MM.1S (cell line): ENCODE measurements around the gene KPNA5.

ENCODE experiments used
- DNase-seq: peaks from one replicate; pipeline ENCODE4 v3.0.0-alpha.2; 2015
- H2AFZ ChIP-seq: fragments of 300-600 bp; sonication (generic); 2 replicates; pipeline ENCODE4 v1.6.0; 2016; ENCODE audit warnings: antibody characterized with exemption, low read length
- H3F3A ChIP-seq: fragments of 300-600 bp; sonication (generic); 2 replicates; pipeline ENCODE4 v1.6.1; 2016; ENCODE audit warnings: mild to moderate bottlenecking, antibody characterized with exemption, low read length, moderate library complexity, mixed read lengths; ENCODE audit not compliant: insufficient read depth
- H3K27ac ChIP-seq: fragments of 300-600 bp; sonication (generic); 2 replicates; pipeline ENCODE4 v1.5.1; 2016; ENCODE audit warnings: mild to moderate bottlenecking, low read length
- H3K27me3 ChIP-seq: fragments of 300-600 bp; sonication (generic); replicated peaks from 2 replicates; pipeline ENCODE4 v1.6.0; 2016; ENCODE audit warnings: low read length; ENCODE audit not compliant: insufficient read depth
- H3K36me3 ChIP-seq: fragments of 300-600 bp; sonication (generic); replicated peaks from 2 replicates; pipeline ENCODE4 v1.6.1; 2016; ENCODE audit warnings: mild to moderate bottlenecking, low read length, mixed read lengths; ENCODE audit not compliant: insufficient read depth
- H3K4me1 ChIP-seq: fragments of 300-600 bp; sonication (generic); 2 replicates; pipeline ENCODE4 v1.6.1; 2016; ENCODE audit warnings: low read length, mixed read lengths
- H3K4me2 ChIP-seq: fragments of 300-600 bp; sonication (generic); 2 replicates; pipeline ENCODE4 v1.6.0; 2016; ENCODE audit warnings: low read depth, low read length
- H3K4me3 ChIP-seq: fragments of 300-600 bp; sonication (generic); 2 replicates; pipeline ENCODE4 v1.5.1; 2016; ENCODE audit warnings: low read length, mixed read lengths
- H3K79me2 ChIP-seq: fragments of 300-600 bp; sonication (generic); 2 replicates; pipeline ENCODE4 v1.6.1; 2016; ENCODE audit warnings: mixed run types, low read length, mixed read lengths
- H3K9ac ChIP-seq: fragments of 300-600 bp; sonication (generic); 2 replicates; pipeline ENCODE4 v1.6.1; 2016; ENCODE audit warnings: low read length, mixed read lengths
- H3K9me2 ChIP-seq: fragments of 300-600 bp; sonication (generic); replicated peaks from 2 replicates; pipeline ENCODE4 v1.6.1; 2016; ENCODE audit warnings: mild to moderate bottlenecking, low read length, mixed read lengths; ENCODE audit not compliant: insufficient read depth
- H3K9me3 ChIP-seq: fragments of 300-600 bp; sonication (generic); replicated peaks from 2 replicates; pipeline ENCODE4 v1.6.1; 2016; ENCODE audit warnings: mild to moderate bottlenecking, low read length, mixed read lengths; ENCODE audit not compliant: insufficient read depth
- H4K20me1 ChIP-seq: fragments of 300-600 bp; sonication (generic); 2 replicates; pipeline ENCODE4 v1.6.1; 2016; ENCODE audit warnings: mild to moderate bottlenecking, low read length, moderate library complexity, mixed read lengths; ENCODE audit not compliant: insufficient read depth
- EZH2 ChIP-seq: fragments of 300-600 bp; sonication (generic); optimal IDR thresholded peaks from 2 replicates; pipeline ENCODE3; 2017; ENCODE audit warnings: low read depth, mild to moderate bottlenecking, antibody characterized with exemption, low read length, mixed read lengths
- EZH2phosphoT487 ChIP-seq: fragments of 300-600 bp; sonication (generic); IDR thresholded peaks from 2 replicates; pipeline ENCODE4 v1.6.1; 2018; ENCODE audit warnings: antibody characterized with exemption, low read length
- TF ChIP-seq, protein P1 (sequence below): fragments of 300-600 bp; sonication (generic); IDR thresholded peaks from 2 replicates; pipeline ENCODE4 v1.5.1; 2016; ENCODE audit warnings: antibody characterized with exemption, low read length, mixed read lengths

KPNA5 gene

DNA sequence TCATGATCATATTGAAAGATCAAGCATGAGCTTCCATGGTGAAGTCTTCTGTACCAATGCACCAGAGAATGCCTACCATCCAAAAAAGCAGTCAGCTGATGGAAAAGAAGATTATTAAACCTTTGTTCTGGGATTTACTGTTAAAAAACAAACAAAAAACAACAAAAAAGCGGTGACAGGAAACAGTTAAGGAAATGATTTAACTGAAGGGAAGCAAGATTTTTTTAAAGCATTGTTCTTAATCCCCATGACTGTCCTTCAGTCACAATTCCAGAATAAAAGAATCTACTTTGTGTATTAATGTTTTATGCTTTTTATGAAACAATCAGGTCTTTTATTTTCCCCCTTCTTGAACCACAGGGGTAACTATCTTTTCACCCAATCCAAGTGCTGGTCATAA is 60.6 kb downstream of the KPNA5 start:
- H2AFZ ChIP-seq: no peak overlapping the region
- H3K9me2 ChIP-seq: no peaks in the 10 kb centered on the region
- H3K79me2 ChIP-seq: no peaks in the 10 kb centered on the region
- H3K4me2 ChIP-seq: no peak overlapping the region
- H3K27ac ChIP-seq: no peak overlapping the region
- H3K4me1 ChIP-seq: no peaks in the 10 kb centered on the region
- H4K20me1 ChIP-seq: no peaks in the 10 kb centered on the region
- TF ChIP-seq EZH2: no peak
- no peak for TF ChIP-seq EZH2phosphoT487
- TF ChIP-seq, protein P1, sequence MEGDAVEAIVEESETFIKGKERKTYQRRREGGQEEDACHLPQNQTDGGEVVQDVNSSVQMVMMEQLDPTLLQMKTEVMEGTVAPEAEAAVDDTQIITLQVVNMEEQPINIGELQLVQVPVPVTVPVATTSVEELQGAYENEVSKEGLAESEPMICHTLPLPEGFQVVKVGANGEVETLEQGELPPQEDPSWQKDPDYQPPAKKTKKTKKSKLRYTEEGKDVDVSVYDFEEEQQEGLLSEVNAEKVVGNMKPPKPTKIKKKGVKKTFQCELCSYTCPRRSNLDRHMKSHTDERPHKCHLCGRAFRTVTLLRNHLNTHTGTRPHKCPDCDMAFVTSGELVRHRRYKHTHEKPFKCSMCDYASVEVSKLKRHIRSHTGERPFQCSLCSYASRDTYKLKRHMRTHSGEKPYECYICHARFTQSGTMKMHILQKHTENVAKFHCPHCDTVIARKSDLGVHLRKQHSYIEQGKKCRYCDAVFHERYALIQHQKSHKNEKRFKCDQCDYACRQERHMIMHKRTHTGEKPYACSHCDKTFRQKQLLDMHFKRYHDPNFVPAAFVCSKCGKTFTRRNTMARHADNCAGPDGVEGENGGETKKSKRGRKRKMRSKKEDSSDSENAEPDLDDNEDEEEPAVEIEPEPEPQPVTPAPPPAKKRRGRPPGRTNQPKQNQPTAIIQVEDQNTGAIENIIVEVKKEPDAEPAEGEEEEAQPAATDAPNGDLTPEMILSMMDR: no peak
- H3K9me3 ChIP-seq: no peaks in the 10 kb centered on the region
- H3K36me3 ChIP-seq: no peaks in the 10 kb centered on the region
- H3K27me3 ChIP-seq: no peaks in the 10 kb centered on the region
- no peak overlapping the region for H3K9ac ChIP-seq
- H3K4me3 ChIP-seq: no peak overlapping the region
- DNase-seq: no peak
- H3F3A ChIP-seq: no peaks in the 10 kb centered on the region

DNA sequence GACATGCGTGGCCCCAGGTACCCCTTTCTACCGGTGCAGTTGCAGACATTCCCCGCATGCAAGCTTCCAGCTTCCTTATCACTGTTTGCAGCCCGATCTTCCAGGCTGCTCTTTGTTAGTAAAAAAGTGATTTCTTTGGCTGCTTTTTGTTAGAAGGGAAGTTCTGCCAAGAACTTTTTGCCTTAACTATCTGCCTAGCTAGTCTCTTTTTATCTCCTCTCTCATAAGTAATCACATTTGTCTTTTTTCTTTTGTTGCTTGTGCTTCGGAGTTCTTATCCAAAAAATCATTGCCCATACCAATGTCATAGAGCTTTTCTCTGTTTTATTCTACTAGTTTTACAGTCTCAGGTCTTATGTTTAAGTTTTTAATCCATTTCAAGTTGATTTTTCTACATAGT is 64.2 kb downstream of the KPNA5 start:
- Histone ChIP-seq H3K27me3 (no peaks in the 10 kb centered on the region), H4K20me1 (no peaks in the 10 kb centered on the region), H3K9me3 (no peaks in the 10 kb centered on the region), H3K9ac (no peak overlapping the region), H3K4me2 (no peak overlapping the region), H3K27ac (no peak overlapping the region), H3K36me3 (no peaks in the 10 kb centered on the region), H2AFZ (no peak overlapping the region), H3K79me2 (no peaks in the 10 kb centered on the region), H3K4me1 (no peaks in the 10 kb centered on the region), H3K4me3 (no peak overlapping the region), H3F3A (no peaks in the 10 kb centered on the region), H3K9me2 (no peaks in the 10 kb centered on the region)
- no peak for DNase-seq
- TF ChIP-seq, protein P1: no peak
- TF ChIP-seq EZH2phosphoT487 (no peak), EZH2 (no peak)

DNA sequence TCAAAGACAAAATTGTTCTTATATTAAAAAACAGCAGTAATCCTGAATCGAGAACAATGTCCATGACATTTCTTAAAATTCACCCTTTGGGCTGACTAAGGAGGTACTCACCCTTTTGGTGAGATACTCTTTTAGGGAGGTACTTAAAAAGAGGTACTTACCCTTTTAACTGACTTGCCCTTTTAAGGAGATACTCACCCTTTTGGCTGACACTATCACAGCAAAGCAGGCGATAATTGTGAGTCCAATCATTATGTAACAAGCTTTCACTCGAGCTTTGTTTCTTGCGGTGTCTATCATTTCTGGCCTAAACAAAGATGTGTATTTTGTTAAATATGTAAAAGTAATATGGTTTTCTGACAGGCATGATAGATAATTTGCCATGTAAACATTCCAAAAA is 80.8 kb downstream of the KPNA5 start:
- Histone ChIP-seq H3K9me3 (no peaks in the 10 kb centered on the region), H3K4me1 (no peaks in the 10 kb centered on the region), H4K20me1 (no peaks in the 10 kb centered on the region), H3K4me2 (no peak overlapping the region), H3K27me3 (no peaks in the 10 kb centered on the region), H3K36me3 (no peaks in the 10 kb centered on the region), H3K4me3 (no peak overlapping the region), H3K9me2 (no peaks in the 10 kb centered on the region), H2AFZ (no peak overlapping the region), H3K79me2 (no peaks in the 10 kb centered on the region), H3K27ac (no peak overlapping the region), H3K9ac (no peak overlapping the region), H3F3A (no peaks in the 10 kb centered on the region)
- no peak for DNase-seq
- TF ChIP-seq, protein P1: no peak
- no peak for TF ChIP-seq EZH2phosphoT487
- TF ChIP-seq EZH2: no peak
